Sigmoid colon (tissue), 7 donors: Measurements from ENCODE around the gene TRUB2. TPM values are rescaled to one million over a fixed set of nuclear protein-coding genes. Genes with fewer than 3 reads are reported as not detected.

Experiments
- DNase-seq: peaks from one replicate; pipeline ENCODE4 v3.0.0-alpha.2; 2019
- H3K27ac ChIP-seq, 4 donors: fragments of 200-600 bp; sonication (generic); one replicate each; pipeline ENCODE4 v1.5.1; 2016 to 2019; ENCODE audit warnings: mild to moderate bottlenecking in 1 of 4
- H3K27me3 ChIP-seq, 3 donors: fragments of 200-600 bp; sonication (generic); one replicate each; pipeline ENCODE4 v1.5.1; 2019; ENCODE audit warnings: mild to moderate bottlenecking in 1 of 3
- H3K36me3 ChIP-seq, 4 donors: fragments of 200-600 bp; sonication (generic); one replicate each; pipeline ENCODE4 v1.5.1; 2016 to 2019
- H3K4me1 ChIP-seq, 4 donors: fragments of 200-600 bp; sonication (generic); one replicate each; pipeline ENCODE4 v1.5.1; 2017 to 2019
- H3K4me3 ChIP-seq, 4 donors: fragments of 200-600 bp; sonication (generic); one replicate each; pipeline ENCODE4 v1.5.1; 2017 to 2019; ENCODE audit warnings: mild to moderate bottlenecking in 2 of 4, moderate library complexity in 1 of 4
- H3K9me3 ChIP-seq, 4 donors: fragments of 200-600 bp in 3 of 4; sonication (generic) in 3 of 4; one replicate each; pipeline versions ENCODE4 v1.5.1 to v1.6.1; 2013 to 2019
- EP300 ChIP-seq, 4 donors: sonication (generic); formaldehyde crosslinking; IDR thresholded peaks; one replicate each; pipeline ENCODE4 v1.6.1; 2017; ENCODE audit warnings: antibody characterized with exemption in 4 of 4
- POLR2A ChIP-seq, 2 donors: fragments of 450-650 bp; IDR thresholded peaks; one replicate each; pipeline ENCODE4 v1.6.1; 2016; ENCODE audit warnings: antibody characterized with exemption in 2 of 2, mild to moderate bottlenecking in 2 of 2, moderate library complexity in 2 of 2
- POLR2AphosphoS5 ChIP-seq, 4 donors: sonication (generic); formaldehyde crosslinking; IDR thresholded peaks; one replicate each; pipeline ENCODE4 v1.6.1; 2017; ENCODE audit warnings: antibody characterized with exemption in 4 of 4
- WGBS, 2 donors: extraction: QIAGEN DNeasy Blood & Tissue Kit; methylation state at CpG; one replicate each; pipeline ENCODE4 v1.1.7; 2013; 5-methylcytosine and 5-hydroxymethylcytosine counted together
- intact Hi-C: fragments of 100-400 bp; cut with DNase I; formaldehyde crosslinking; loops from one replicate; pipeline ENCODE4 v1.15.1; 2023
- polyA plus RNA-seq, 3 donors: library from polyadenylated mRNA; stranded (reverse); fragments of 200-250 nt; gene quantifications; one replicate each; pipeline ENCODE4 v1.2.3, GENCODE V29; 2013
- total RNA-seq, 4 donors: library from RNA; depleted of rRNA; stranded (reverse); fragments of >200 nt; gene quantifications; one replicate each; pipeline ENCODE4 v1.1.0, GENCODE V29; 2016
- TF ChIP-seq, protein P1 (sequence below), 4 experiments: fragments of 450-650 bp in 3 of 4; fragments of 200-600 bp in 1 of 4; IDR thresholded peaks; one replicate each; pipeline ENCODE4 v1.5.1; 2016 to 2019; ENCODE audit warnings: antibody characterized with exemption in 4 of 4, mild to moderate bottlenecking in 3 of 4, moderate library complexity in 2 of 4
- donor health status: healthy with polysubstance abuse.
- donor health status: Bipolar disorder and iron deficiency.
- donor health status: healthy.

The TRUB2 gene
- total and polyA plus RNA-seq, 7 donors, result 7.6 to 20.8 (median 14.1) TPM

GRCh38 chr9:128343855-128344254 is 21.6 kb upstream of the TRUB2 start:
- Histone ChIP-seq H3K36me3 (peaks cover 0 to 64% (median 45%) of the 10 kb centered on the region in 4 donors), H3K4me1 (peaks cover 0 to 18% (median 14%) of the 10 kb centered on the region in 4 donors), H3K27ac (no peak overlapping the region), H3K27me3 (no peaks in the 10 kb centered on the region), H3K9me3 (no peaks in the 10 kb centered on the region), H3K4me3 (no peak overlapping the region)
- 95 to 96% methylated on average over 4 of the region's 4 CpGs for WGBS, 2 donors
- no peak for DNase-seq
- TF ChIP-seq EP300 (IDR thresholded peaks at IDR 0.05) (no peak), POLR2A (IDR thresholded peaks at IDR 0.05) (no peak), POLR2AphosphoS5 (IDR thresholded peaks at IDR 0.05) (no peak)
- TF ChIP-seq, protein P1, sequence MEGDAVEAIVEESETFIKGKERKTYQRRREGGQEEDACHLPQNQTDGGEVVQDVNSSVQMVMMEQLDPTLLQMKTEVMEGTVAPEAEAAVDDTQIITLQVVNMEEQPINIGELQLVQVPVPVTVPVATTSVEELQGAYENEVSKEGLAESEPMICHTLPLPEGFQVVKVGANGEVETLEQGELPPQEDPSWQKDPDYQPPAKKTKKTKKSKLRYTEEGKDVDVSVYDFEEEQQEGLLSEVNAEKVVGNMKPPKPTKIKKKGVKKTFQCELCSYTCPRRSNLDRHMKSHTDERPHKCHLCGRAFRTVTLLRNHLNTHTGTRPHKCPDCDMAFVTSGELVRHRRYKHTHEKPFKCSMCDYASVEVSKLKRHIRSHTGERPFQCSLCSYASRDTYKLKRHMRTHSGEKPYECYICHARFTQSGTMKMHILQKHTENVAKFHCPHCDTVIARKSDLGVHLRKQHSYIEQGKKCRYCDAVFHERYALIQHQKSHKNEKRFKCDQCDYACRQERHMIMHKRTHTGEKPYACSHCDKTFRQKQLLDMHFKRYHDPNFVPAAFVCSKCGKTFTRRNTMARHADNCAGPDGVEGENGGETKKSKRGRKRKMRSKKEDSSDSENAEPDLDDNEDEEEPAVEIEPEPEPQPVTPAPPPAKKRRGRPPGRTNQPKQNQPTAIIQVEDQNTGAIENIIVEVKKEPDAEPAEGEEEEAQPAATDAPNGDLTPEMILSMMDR (IDR thresholded peaks at IDR 0.05), result no peak
- intact Hi-C loops, result no loop called here

DNA sequence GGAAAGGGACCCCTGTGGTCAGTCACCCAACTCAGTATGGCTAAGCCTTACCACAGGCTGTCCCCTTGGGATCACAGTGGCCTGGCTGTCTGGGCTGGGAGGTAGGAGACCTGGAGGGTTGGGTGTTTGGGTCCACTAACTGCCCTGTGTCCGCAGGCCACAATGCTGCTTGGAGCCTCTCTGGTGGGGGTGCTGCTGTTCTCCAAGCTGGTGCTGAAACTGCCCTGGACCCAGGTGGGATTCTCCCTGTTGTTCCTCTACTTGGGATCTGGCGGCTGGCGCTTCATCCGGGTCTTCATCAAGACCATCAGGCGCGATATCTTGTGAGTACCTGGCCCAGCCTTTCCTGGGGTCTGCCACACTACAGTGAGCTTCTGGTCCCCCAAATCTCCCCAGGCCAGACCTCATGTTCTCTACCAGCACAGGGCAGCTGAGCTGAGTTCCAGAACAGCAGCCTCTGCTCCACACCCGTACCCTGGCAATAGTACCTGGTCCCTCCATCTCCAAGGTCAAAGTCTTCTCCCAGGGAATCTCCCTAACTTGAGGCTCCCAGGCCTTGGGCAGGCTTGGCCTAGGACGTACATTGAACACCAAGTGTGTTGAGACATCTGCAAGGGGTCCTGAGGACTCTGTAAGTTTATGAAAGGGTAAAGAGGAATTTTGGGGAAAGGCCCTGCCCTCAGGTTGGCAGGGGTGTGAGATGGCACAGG is 20.9 kb upstream of the TRUB2 start:
- Histone ChIP-seq H3K4me1 (peaks cover 0 to 18% (median 14%) of the 10 kb centered on the region in 4 donors), H3K36me3 (peaks cover 0 to 57% (median 39%) of the 10 kb centered on the region in 4 donors), H3K9me3 (no peaks in the 10 kb centered on the region), H3K27me3 (no peaks in the 10 kb centered on the region), H3K27ac (no peak overlapping the region), H3K4me3 (no peak overlapping the region)
- intact Hi-C loops, result no loop called here
- TF ChIP-seq, protein P1 (IDR thresholded peaks at IDR 0.05), result no peak
- TF ChIP-seq EP300 (IDR thresholded peaks at IDR 0.05), result no peak
- TF ChIP-seq POLR2AphosphoS5 (IDR thresholded peaks at IDR 0.05), result no peak
- no peak for TF ChIP-seq POLR2A (IDR thresholded peaks at IDR 0.05)
- no peak for DNase-seq
- 83 to 92% methylated on average over 8 of the region's 8 CpGs for WGBS, 2 donors

GRCh38 chr9:128341435-128341849 is 19.2 kb upstream of the TRUB2 start:
- 25 to 32% methylated on average over 13 of the region's 13 CpGs for whole genome bisulfite sequencing, 2 donors
- peak overlapping the region; percentile 69 to 91 (median 86) for H3K4me3 ChIP-seq
- TF ChIP-seq, protein P1 (IDR thresholded peaks at IDR 0.05), result peak in 3 of 4 experiments; percentile 49 to 50 (median 49)
- TF ChIP-seq POLR2A (IDR thresholded peaks at IDR 0.05), result no peak
- no peak for TF ChIP-seq POLR2AphosphoS5 (IDR thresholded peaks at IDR 0.05)
- peaks cover 0 to 40% (median 28%) of the 10 kb centered on the region in 4 donors for H3K36me3 ChIP-seq
- DNase-seq, result peak; percentile 80
- H3K9me3 ChIP-seq, result no peaks in the 10 kb centered on the region
- peak overlapping the region; percentile 85 to 86 (median 85) for H3K27ac ChIP-seq
- H3K27me3 ChIP-seq, result no peaks in the 10 kb centered on the region
- intact Hi-C loops, result loop anchor here (2.0 kb wide), 3 partner anchors 19 to 47 kb away; partner anchors contain the start of genes COQ4, TRUB2 and URM1
- H3K4me1 ChIP-seq, result peaks cover 0 to 18% (median 14%) of the 10 kb centered on the region in 4 donors

DNA sequence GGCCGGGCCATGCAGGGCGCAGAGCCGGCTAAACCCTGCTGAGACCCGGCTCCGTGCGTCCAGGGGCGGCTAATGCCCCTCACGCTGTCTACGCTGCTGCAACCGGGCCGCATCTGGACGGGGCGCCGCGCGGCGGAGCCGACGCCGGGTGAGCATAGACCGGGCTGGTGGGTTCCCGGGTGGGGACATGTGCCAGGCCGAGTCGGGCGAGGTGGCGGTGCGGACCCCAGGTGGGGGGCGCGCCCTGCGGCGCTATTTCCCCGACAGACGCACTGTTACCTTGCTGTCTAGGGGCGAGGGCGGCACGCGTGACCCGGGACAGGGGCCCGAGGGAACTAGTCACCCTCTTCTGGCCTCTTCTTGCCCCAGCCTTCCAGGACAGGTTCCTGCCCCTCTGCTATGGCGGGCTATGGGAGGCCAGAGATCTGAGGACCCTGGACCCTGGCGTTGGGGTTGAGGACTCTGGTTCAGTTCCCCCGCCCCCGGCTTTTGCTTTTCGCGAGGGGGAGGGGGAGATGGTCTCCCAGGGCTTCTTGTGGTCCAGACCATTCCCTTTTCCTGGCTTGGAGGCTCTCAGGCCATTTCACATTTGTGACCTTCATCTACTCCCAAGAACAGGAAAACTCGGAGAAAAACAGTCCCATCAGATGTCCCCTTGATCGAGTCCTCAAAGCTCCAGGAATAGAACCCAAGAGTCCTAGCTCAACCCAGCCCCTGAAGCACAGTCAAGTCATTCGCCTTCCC is 18.6 kb upstream of the TRUB2 start:
- Histone ChIP-seq H3K9me3 (no peaks in the 10 kb centered on the region), H3K4me1 (peaks cover 0 to 18% (median 14%) of the 10 kb centered on the region in 4 donors), H3K27me3 (no peaks in the 10 kb centered on the region), H3K4me3 (peak overlapping the region; percentile 69 to 91 (median 86)), H3K27ac (peak overlapping the region; percentile 85 to 86 (median 85)), H3K36me3 (peaks cover 0 to 34% (median 24%) of the 10 kb centered on the region in 4 donors)
- no peak for DNase-seq
- TF ChIP-seq POLR2A (IDR thresholded peaks at IDR 0.05) (no peak), POLR2AphosphoS5 (IDR thresholded peaks at IDR 0.05) (no peak), EP300 (IDR thresholded peaks at IDR 0.05) (no peak)
- TF ChIP-seq, protein P1 (IDR thresholded peaks at IDR 0.05), result no peak
- intact Hi-C loops, result loop anchor here (2.0 kb wide), 3 partner anchors 18 to 46 kb away; partner anchors contain the start of genes COQ4, TRUB2 and URM1
- 1% methylated on average over 48 of the region's 48 CpGs for WGBS, 2 donors
